ENCODE data around the gene SESTD1.
"Not testable (repeated sequence)": the region's sequence is repeated elsewhere in the genome, so short reads cannot be mapped to it uniquely, and the experiment has no call there.

Gene SESTD1

DNA sequence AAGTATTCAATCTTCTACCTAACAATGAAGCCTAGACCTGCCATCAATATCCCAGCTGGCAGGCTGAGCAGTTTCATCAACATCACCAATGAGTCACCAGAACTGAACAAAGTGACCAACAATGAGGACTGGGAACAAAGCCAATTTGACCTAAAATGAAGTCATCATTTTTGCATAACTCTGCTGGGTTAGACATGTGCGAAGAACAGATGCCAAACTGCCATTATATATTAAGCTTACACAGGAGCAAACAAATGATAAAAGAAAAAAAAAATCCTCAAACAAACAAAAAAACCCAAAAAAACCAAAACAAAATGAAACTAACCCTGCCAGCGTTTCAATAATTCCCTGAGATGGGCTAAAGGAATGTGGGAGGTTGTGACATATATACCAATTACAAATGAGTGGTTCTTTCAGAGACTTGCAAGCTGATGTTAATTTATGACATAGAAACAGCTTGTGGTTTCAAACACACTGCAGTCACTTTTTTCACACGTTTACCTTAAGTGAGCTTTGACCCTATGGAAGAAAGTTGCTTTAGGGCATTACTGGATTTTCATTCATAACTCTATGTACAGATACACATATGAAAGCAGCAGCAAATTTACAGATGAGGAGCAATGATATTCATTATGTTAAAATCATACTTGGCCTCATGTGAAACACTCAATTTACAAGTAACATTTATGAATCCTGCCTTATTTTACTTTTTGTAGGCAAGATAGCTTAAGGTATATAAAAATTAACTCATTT, 157.8 kb downstream of the SESTD1 start:
- DNase-seq (ENCODE audit: low spot score) = peak; percentile 82

DNA sequence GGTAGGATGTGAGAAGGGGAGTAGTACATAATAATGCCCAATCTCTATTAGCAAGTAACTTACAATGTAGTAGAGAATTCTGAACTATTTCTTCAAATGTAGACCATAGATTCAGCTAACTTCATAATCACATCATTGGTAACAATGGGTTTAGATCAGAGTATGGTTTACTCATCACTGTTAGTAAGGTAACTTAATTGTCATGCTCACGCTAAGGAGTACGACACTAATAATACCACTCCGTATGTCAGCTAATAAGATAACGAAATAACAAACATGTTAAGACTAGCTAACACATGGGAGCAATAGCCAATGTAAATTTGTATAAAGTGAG, 158.3 kb downstream of the SESTD1 start:
- DNase-seq (ENCODE audit: low spot score) = no peak

DNA sequence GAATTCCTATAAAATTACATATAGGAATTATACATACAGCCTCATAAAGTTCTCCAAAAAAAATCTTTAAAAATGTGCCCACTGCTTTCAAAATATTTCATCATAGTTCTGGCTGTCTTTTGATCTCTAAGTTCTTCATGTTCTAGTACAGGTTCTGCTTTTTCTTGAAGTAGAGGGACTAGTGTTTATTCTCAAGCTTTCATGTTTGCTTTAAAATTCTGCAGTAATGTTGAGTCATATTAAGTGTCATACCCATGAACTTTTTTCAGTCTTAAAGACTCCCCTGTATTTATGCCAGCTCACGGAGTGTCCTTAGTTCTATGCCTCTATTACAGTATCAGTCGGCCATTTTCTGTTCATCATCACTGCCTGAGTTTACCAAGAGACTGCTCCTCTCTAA, 159.9 kb downstream of the SESTD1 start:
- no peak for DNase-seq (ENCODE audit: low spot score)

DNA sequence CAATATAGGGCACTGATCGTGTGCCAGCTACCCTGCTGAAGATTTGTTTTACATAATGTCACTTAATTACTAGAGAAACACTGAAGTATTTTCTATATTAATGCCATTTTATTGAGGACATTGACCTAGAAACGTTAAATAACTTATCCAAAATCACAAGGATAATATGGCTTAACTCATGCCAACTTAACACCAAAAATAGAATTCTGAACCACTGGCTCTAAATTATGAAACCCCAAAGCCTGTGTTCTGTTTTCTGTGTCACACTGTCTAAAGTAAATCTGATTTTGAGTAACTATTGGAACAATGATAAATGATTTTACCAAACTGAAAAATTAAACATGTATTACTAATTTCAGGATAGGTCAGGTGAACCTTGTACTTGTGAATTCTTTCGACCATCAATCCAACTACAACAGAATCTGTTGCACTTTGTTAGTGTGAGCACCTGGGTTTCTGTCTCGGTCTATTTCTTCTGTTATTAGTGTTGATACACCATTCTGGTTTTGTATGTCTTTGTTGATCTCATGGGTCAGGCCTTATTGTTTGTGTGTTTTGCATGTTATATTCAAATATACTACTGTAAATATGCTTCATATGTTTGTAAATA, 166.4 kb downstream of the SESTD1 start:
- no peak for DNase-seq (ENCODE audit: low spot score)

DNA sequence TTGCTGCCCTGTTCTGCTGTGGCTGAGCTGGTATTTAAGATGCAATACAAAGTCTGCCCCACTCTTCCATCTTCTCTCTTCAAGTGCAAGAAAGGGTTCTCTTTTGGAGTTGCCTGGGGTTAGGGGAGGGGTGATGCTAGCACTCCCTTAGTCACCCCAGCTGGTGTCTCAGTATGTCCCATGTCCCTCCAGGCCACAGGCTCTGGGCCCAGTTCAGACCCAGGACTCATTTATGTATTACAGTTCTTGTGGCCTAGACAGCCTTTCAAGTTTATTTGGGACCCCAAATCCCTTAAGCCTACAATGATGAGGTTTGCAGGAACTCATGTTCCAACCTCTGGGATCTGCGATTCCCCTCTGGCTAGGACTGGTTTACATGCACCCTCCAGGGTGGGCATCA, 167.5 kb downstream of the SESTD1 start:
- no peak for DNase-seq (ENCODE audit: low spot score)

DNA sequence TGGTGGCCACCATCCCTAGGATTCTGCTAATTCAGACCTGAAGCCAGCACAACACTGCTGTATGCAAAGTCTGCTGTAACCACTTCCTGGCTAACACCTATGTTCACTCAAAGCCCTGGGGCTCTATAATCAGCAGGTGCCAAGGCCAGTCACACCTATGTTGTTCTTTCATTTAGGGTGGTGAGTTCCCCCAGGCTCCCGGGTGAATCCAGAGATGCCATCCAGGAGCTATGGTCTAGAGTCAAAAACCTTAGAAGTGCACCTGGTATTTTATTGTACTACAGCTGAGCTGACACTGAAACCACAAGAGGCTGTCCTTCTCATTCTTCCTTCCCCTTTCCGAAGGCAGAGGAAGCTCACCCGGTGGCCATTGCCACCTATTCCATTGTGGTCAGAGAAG, 168.5 kb downstream of the SESTD1 start:
- DNase-seq (ENCODE audit: low spot score) = no peak

DNA sequence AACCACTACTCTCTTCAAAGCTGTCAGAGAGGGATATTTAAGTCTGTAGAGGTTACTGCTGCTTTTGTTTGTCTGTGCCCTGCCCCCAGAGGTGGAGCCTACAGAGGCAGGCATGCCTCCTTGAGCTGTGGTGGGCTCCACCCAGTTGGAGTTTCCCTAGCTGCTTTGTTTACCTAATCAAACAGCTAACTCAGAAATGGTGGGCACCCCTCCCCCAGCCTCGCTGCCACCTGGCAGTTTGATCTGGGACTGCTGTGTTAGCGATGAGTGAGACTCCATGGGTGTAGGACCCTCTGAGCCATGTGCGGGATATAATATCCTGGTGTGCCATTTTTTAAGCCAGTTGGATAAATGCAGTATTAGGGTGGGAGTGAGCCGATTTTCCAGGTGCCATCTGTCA, 171.7 kb downstream of the SESTD1 start:
- not testable (repeated sequence) for DNase-seq (ENCODE audit: low spot score)

DNA sequence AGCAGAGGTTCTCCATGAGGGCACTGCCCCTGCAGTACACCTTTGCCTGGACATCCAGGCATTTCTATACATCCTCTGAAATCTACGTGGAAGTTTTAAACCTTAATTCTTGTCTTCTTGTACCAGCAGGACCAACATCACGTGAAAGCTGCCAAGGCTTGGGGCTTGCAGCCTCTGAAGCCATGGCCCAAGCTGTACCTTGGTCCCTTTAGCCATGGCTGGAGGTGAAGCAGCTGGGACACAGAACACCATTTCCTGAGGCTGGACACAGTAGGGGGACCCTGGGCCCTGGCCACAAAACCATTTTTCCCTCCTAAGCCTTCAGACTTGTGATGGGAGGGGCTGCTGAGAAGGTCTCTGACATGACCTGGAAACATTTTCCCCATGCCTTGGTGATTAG, 181.9 kb downstream of the SESTD1 start:
- DNase-seq (ENCODE audit: low spot score) = no peak

DNA sequence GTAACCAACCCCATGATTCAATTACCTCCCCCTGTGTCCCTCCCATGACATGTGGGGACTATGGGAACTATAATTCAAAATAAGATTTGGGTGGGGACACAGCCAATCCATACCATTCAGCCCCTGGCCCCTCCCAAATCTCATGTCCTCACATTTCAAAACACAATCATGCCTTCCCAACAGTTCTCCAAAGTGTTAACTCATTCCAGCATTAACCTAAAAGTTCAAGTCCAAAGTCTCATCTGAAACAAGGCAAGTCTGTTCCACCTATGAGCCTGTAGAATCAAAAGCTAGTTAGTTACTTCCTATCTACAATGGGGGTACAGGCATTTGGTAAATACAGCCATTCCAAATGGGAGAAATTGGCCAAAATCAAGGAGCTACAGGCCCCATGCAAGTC, 182.7 kb downstream of the SESTD1 start:
- DNase-seq (ENCODE audit: low spot score) = no peak

DNA sequence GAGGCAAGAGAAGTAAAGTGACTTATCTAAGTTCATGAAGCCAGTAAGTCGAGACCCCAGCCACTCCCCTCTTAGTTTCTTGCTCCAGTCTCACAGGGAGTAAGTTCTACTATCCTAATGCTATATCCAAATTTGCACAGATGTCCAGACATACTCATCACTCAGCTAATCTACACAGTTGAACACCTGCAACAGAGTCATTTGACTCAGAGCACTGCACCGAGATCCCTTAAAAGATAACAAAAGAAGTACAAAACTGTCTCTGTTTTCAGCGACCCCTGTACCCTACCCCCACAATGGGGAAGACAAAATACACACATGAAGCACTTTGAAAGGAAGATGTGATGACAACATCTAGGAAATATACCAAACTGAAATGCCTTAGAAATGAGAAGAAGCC, 192.1 kb downstream of the SESTD1 start:
- DNase-seq (ENCODE audit: low spot score) = no peak

DNA sequence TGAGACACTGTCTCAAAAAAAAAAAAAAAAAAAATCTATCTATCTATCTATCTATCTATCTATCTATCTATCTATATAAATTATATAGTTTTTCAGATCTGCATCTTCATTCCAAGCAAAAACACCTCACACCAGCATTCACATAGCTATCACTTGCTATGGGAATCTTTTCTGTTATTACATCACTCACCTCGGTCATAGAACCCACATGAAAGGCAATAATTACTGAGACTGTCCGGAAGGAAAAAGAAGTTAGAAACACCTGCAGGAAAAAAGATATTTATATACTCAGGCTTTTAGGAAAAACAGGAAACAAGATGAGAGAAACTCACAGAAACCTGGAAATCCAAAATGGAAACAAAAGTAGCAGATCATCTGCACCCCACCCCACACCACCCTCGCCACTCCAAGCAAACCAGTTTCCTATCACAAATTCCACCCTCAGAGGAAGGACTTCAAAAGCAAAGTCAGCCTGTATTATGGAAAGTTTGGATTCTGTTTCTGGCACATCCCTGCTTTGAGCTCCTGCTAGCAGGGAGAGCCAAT, 192.7 kb downstream of the SESTD1 start:
- no peak for DNase-seq (ENCODE audit: low spot score)

DNA sequence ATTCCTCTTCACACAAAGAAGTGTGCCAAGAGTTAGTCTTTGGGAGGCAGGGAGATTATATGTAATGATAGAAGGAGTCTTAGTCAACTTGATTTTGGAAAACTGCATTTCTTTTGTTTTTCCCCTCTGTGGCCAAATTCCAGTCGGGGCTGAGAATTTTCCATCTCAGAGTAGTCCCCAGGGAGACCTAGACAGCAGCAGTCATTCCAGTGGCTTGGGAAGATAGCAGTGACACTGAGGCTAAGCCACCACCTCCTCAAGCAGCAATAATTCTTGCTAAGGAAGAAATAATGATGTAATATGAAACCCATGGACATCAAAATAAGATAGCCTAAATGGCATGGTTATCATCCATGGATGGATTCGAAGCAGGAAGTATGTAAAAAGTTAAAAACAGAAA, 193.7 kb downstream of the SESTD1 start:
- no peak for DNase-seq (ENCODE audit: low spot score)

DNA sequence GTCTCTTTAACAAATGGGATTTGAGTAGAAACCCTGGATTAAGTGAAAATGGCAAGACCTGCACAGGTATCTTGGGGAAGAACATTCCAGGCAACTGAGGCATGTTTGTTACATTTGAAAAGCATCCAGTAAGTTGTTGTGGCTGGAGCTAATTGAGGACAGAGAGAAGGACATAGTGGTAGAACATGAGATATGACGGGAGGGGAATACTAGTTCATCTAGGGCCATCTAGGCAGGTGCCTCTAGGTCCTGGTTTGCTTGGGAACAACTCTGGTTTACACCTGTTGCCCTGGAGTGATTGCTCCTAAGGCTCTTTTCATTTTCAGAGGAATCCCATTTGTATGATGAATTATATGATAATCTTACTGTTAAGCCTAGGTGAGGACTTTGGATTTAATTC, 194.9 kb downstream of the SESTD1 start:
- no peak for DNase-seq (ENCODE audit: low spot score)

DNA sequence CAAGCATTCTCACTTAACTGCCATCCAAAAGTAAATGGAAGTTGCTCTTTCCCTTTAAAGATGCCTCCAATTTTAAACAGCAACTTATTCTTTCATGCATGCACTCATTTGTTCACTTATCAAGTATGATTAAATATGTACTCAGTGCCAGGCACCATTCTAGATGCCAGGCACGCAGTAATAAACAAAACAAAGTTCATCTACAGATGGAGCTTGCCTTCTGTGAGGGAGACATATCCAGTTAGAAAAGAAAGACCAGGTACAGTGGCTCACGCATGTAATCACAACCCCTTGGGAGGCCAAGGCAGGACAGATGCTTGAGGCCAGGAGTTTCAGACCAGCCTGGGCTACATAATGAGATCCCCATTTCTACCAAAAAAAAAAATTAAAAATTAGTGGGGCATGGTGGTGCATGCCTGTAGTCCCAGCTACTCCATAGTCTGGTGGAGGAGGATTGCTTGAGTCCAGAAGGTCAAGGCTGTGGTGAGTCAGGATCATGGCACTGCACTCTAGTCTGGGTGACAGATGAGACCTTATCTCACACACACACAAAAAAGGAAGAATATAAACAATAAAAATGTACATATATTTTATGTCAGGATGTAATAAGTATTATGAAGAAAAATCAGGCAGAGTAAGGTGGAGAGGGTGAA, 195.5 kb downstream of the SESTD1 start:
- DNase-seq (ENCODE audit: low spot score) = no peak

DNA sequence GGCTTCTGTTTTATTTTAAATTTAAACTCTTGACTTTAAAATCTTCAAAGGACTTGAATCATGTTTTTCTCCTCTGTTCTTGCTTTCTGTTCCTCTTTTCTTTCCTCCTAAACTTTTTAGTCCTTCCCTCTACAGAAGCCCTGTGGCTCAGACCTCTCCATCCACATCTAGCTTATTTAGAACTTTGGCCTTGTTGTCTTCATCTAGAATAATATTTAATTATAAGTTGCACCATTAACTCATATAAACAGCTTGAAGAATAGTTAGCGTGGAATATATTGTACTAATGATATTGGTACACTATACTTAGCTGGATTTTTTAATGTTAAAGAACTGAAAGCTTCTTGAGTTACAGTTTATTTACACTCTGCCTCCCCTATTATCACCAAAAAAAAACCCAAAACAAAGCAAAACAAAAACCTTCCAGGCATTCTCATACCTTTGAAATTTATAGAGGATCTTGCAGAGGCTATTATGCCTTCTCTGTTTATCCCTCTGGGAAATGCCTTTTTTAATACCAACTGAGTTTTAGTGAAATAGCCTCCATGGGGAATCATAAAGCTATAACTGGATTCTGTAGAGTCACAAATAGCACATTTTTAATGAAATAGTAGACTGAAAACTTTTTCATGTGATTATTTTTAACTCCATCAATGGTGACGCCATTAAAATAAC, 205.5 kb downstream of the SESTD1 start:
- no peak for DNase-seq (ENCODE audit: low spot score)

DNA sequence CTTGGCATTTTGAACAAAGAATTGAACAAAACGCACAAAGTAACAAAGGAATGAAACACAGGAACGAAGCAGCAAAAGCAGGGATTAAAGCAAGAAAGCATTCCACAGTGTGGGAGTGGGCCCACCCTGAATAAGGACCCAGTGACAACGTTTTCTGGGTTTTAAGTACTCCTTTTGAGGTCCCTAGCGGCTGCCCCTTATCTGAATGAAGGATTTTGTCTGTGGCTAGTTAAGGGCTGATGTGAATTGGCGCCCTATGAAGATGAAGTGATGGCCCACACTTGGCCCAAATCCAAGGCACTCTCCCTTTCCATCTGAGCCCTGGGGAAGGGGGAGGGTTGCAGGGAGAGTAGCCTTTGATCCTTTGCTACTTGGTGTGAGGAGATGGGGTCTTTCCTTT, 206.9 kb downstream of the SESTD1 start:
- no peak for DNase-seq (ENCODE audit: low spot score)

DNA sequence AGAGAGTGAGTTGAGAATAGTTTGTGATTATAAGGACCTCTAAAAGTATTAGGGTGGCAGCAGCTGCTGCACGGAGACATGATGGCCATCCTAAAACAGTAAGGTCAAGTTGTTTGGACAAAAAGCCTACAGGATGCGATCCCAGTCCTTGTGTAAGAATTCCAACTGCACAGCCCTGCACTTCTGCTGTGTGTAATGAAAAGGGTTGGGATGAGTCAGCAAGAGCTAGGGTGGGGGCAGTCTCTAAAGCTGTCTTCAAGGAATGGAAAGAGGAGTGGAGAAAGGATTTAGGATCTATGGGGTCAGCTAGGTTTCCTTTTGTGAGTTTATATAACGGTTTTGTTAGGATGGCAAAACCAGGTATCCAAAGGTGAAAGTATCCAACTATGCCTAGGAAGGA, 211.1 kb downstream of the SESTD1 start:
- DNase-seq (ENCODE audit: low spot score) = not testable (repeated sequence)

All from putamen (tissue), 1 donor.